HepG2 (cell line): Measurements from ENCODE around the gene C22orf31. TPM values are rescaled to one million over a fixed set of nuclear protein-coding genes. Genes with fewer than 3 reads are reported as not detected.

ENCODE experiments used
- ATAC-seq: fragments of 200-7000 bp; cut with Tn5 transposase; 3 replicates; pipeline ENCODE4 v1.9.1; 2020; ENCODE audit warnings: mild to moderate bottlenecking, moderate library complexity
- BruUV-seq: library from RNA; stranded (reverse); fragments of 400-500 nt; replicated peaks from 2 replicates; lab custom pipeline; 2021; lab: Mats Ljungman, UMichigan
- CTCF ChIA-PET: fragments of 300-600 bp; formaldehyde crosslinking; extraction: SDS; loops from one replicate; lab custom pipeline; 2021; ENCODE audit warnings: low total read pairs, inconsistent platforms, low intra/inter-chr PET ratio; lab: Yijun Ruan, JAX
- POLR2A ChIA-PET: fragments of 350-600 bp; sonication (Branson Sonifier 250); formaldehyde crosslinking; loops from one replicate; lab custom pipeline; 2020; ENCODE audit warnings: antibody characterized with exemption, inconsistent platforms; lab: Yijun Ruan, JAX
- DNase-seq: peaks from one replicate; pipeline ENCODE4 v3.0.0-alpha.2; 2015; ENCODE audit warnings: low spot score
- FAIRE-seq: peaks from 3 replicates; lab custom pipeline; 2011; peaks lifted over from hg19 to GRCh38; lab: Jason Lieb, UNC
- H2AFZ ChIP-seq: one replicate; pipeline ENCODE4 v1.6.1; 2011; ENCODE audit warnings: low read length, inconsistent platforms
- H3K27ac ChIP-seq: fragments of 300-600 bp; 3 replicates; pipeline ENCODE4 v1.8.0; 2011; ENCODE audit warnings: mixed run types, mild to moderate bottlenecking, mixed read lengths, low read length, inconsistent platforms; ENCODE audit not compliant: insufficient read depth; ENCODE audit errors: extremely low read length
- H3K27me3 ChIP-seq, 2 experiments: fragments of 200-600 bp in 1 of 2; 2 replicates in 1 of 2; 3 replicates in 1 of 2; pipeline versions ENCODE4 v1.6.0 to v1.8.0; 2011; ENCODE audit warnings: low read length in 2 of 2, mild to moderate bottlenecking in 2 of 2, moderate library complexity in 2 of 2, inconsistent platforms in 1 of 2; ENCODE audit not compliant: insufficient read depth in 2 of 2, control insufficient read depth in 1 of 2
- H3K36me3 ChIP-seq, 2 experiments: fragments of 200-600 bp in 1 of 2; replicated peaks in 1 of 2; 2 replicates in 1 of 2; 3 replicates in 1 of 2; pipeline versions ENCODE4 v1.5.1 to v1.8.0; 2011; ENCODE audit warnings: low read length in 2 of 2, inconsistent platforms in 1 of 2; ENCODE audit not compliant: insufficient read depth in 2 of 2, control insufficient read depth in 1 of 2
- H3K4me1 ChIP-seq: 2 replicates; pipeline ENCODE4 v1.5.1; 2012; ENCODE audit warnings: low read length, inconsistent platforms; ENCODE audit not compliant: insufficient read depth
- H3K4me2 ChIP-seq: 2 replicates; pipeline ENCODE4 v1.6.0; 2011; ENCODE audit warnings: low read depth, low read length, inconsistent platforms
- H3K4me3 ChIP-seq, 3 experiments: fragments of 200-600 bp in 1 of 3; sonication (generic), shearing (Covaris generic) in 1 of 3; replicated peaks in 1 of 3; 2 replicates each; pipeline ENCODE4 v1.5.1; 2011 to 2016; ENCODE audit warnings: low read length in 3 of 3, inconsistent platforms in 2 of 3, low read depth in 2 of 3, mild to moderate bottlenecking in 2 of 3, control low read depth in 1 of 3, mixed read lengths in 1 of 3; ENCODE audit not compliant: insufficient read depth in 1 of 3
- H3K79me2 ChIP-seq: one replicate; pipeline ENCODE4 v1.6.1; 2011; ENCODE audit warnings: low read length, inconsistent platforms; ENCODE audit not compliant: insufficient read depth
- H3K9ac ChIP-seq: 2 replicates; pipeline ENCODE4 v1.6.0; 2011; ENCODE audit warnings: mild to moderate bottlenecking, low read depth, low read length, inconsistent platforms; ENCODE audit not compliant: insufficient read depth
- H3K9me3 ChIP-seq: 2 replicates; pipeline ENCODE4 v1.5.1; 2012; ENCODE audit warnings: mild to moderate bottlenecking, low read length
- H4K20me1 ChIP-seq: 2 replicates; pipeline ENCODE4 v1.6.0; 2011; ENCODE audit warnings: inconsistent platforms, mild to moderate bottlenecking, low read length, moderate library complexity; ENCODE audit not compliant: insufficient read depth
- AGO2 ChIP-seq: fragments of 200-400 bp; formaldehyde crosslinking; optimal IDR thresholded peaks from 2 replicates; pipeline ENCODE3; 2017; ENCODE audit warnings: mild to moderate bottlenecking, low read depth, low read length, moderate library complexity
- FOXA1 ChIP-seq, 2 experiments: fragments of 450-650 bp in 1 of 2; sonication (generic) in 1 of 2; formaldehyde crosslinking in 1 of 2; IDR thresholded peaks; 2 replicates each; pipeline versions ENCODE4 v1.4.0 to v1.6.1; 2016 to 2020; ENCODE audit warnings: missing genetic modification reagents in 1 of 2
- GFI1 ChIP-seq: sonication (generic); formaldehyde crosslinking; IDR thresholded peaks from 2 replicates; pipeline ENCODE4 v1.5.0; 2020; ENCODE audit warnings: missing genetic modification reagents, mild to moderate bottlenecking, borderline replicate concordance
- HNF1A ChIP-seq, 2 experiments: sonication (generic) in 1 of 2; formaldehyde crosslinking in 1 of 2; IDR thresholded peaks; 2 replicates each; pipeline versions ENCODE4 v1.4.0 to v1.6.1; 2016 to 2020; ENCODE audit warnings: borderline replicate concordance in 1 of 2, low read depth in 1 of 2, mild to moderate bottlenecking in 1 of 2, missing genetic modification reagents in 1 of 2
- KLF15 ChIP-seq: sonication (generic); formaldehyde crosslinking; IDR thresholded peaks from 2 replicates; pipeline ENCODE4 v1.8.1; 2023; ENCODE audit warnings: borderline replicate concordance, mild to moderate bottlenecking, inconsistent platforms, missing genetic modification reagents, mixed read lengths
- POLR2A ChIP-seq, 2 experiments: IDR thresholded peaks; 2 replicates each; pipeline ENCODE4 v1.6.1; 2011; ENCODE audit warnings: low read depth in 2 of 2, low read length in 2 of 2, mild to moderate bottlenecking in 1 of 2, moderate library complexity in 1 of 2; ENCODE audit not compliant: insufficient read depth in 1 of 2
- RARA ChIP-seq: IDR thresholded peaks from 2 replicates; pipeline ENCODE4 v1.6.1; 2016; ENCODE audit warnings: missing genetic modification reagents, missing compliant biosample characterization
- TBL1XR1 ChIP-seq: fragments of 150-350 bp; IDR thresholded peaks from 2 replicates; pipeline ENCODE4 v1.6.1; 2014; ENCODE audit warnings: borderline replicate concordance, low read length; ENCODE audit not compliant: partially characterized antibody
- ZNF343 ChIP-seq: sonication (generic); formaldehyde crosslinking; IDR thresholded peaks from 2 replicates; pipeline ENCODE4 v1.4.0; 2020; ENCODE audit warnings: mild to moderate bottlenecking, missing genetic modification reagents
- ZNF878 ChIP-seq: sonication (generic); formaldehyde crosslinking; IDR thresholded peaks from 2 replicates; pipeline ENCODE4 v1.8.1; 2023; ENCODE audit warnings: mild to moderate bottlenecking, missing genetic modification reagents, moderate library complexity
- ZSCAN5A ChIP-seq: sonication (generic); formaldehyde crosslinking; IDR thresholded peaks from 2 replicates; pipeline ENCODE4 v1.8.0; 2022; ENCODE audit warnings: mild to moderate bottlenecking, missing genetic modification reagents, borderline replicate concordance
- WGBS: methylation state at CpG from one replicate; pipeline ENCODE4 v1.1.6; 2017; ENCODE audit warnings: low lambda C conversion rate; 5-methylcytosine and 5-hydroxymethylcytosine counted together
- in situ Hi-C: cut with HindIII; loops from 2 replicates; pipeline ENCODE4 v1.10.0; 2017; ENCODE audit warnings: low pct_unique_long_range_greater_than_20kb; ENCODE audit not compliant: extremely low pct_ligation_motif_present
- intact Hi-C: fragments of 100-400 bp; cut with micrococcal nuclease; formaldehyde crosslinking; loops from one replicate; pipeline ENCODE4 v1.10.0; 2022; ENCODE audit not compliant: unreplicated experiment
- polyA plus RNA-seq, 8 experiments: library from polyadenylated mRNA; depleted of rRNA in 3 of 8; stranded (reverse) in 7 of 8; unstranded in 1 of 8; fragments of >200 nt; fragmentation: Illumina TruSeq in 4 of 8; extraction: Trizol in 4 of 8; gene quantifications; 2 replicates each; pipeline versions ENCODE4 v1.2.1 to v1.2.3, GENCODE V29; 2011 to 2016; ENCODE audit warnings: low read depth in 4 of 8, missing spikeins in 1 of 8, mixed read lengths in 1 of 8; ENCODE audit not compliant: insufficient read depth in 1 of 8
- total RNA-seq, 5 experiments: library from RNA; depleted of rRNA; stranded (reverse); fragments of >200 nt; fragmentation: Illumina TruSeq; extraction: Trizol; gene quantifications; 2 replicates each; pipeline ENCODE4 v1.2.3, GENCODE V29; 2016; ENCODE audit warnings: low read depth in 1 of 5
- TF ChIP-seq, protein P1 (sequence below): sonication (generic); formaldehyde crosslinking; IDR thresholded peaks from 2 replicates; pipeline ENCODE4 v1.8.0; 2022; ENCODE audit warnings: missing genetic modification reagents, mild to moderate bottlenecking, moderate library complexity, borderline replicate concordance

The C22orf31 gene
- total and polyA plus RNA-seq, 2 of the 13 experiments (the other 11 are each of a cell fraction or from before 2014, with no cell fraction given) = not detected

- no peak for TF ChIP-seq HNF1A (IDR thresholded peaks at IDR 0.05; ENCODE audit: low read depth)
- TF ChIP-seq HNF1A (CRISPR knock-in tag; IDR thresholded peaks at IDR 0.05; ENCODE audit: borderline replicate concordance) = 0 out of 2 replicates have a peak, but pooled peaks have one; percentile 21
- no peak for TF ChIP-seq KLF15
- TF ChIP-seq AGO2 = peak; percentile 9
- no peak for TF ChIP-seq ZNF343 (CRISPR knock-in tag)
These were observed 24.2 kb downstream of the C22orf31 start (continued) for GRCh38 chr22:29037340-29037932.

- peaks cover 15 to 56% of the 10 kb centered on the region in 2 experiments for H3K36me3 ChIP-seq
- intact Hi-C loops (loop anchor here (5.0 kb wide), 1 partner anchor 145 kb away; no protein-coding TSS in a partner anchor), in situ Hi-C loops (loop anchor here (5.0 kb wide), 1 partner anchor 115 kb away; no protein-coding TSS in a partner anchor)
- 96% methylated on average over 2 of the region's 2 CpGs for WGBS
- H3K27me3 ChIP-seq = no peaks in the 10 kb centered on the region
- H3K4me1 ChIP-seq = peaks cover 98% of the 10 kb centered on the region
- ChIA-PET POLR2A (interaction anchor here (1.0 to 5.0 kb wide), 6 partner anchors 15 to 149 kb away, joined by 3 to 44 read pairs (median 10); partner anchors contain the start of gene ZNRF3), CTCF (no interaction called here)
- no peak overlapping the region for H3K9ac ChIP-seq
- no TSS peak for BruUV-seq
- H3K79me2 ChIP-seq = peaks cover 78% of the 10 kb centered on the region
- 0 out of 2 replicates have a peak overlapping the region, but pooled peaks have one; percentile 67 for H3K4me2 ChIP-seq
- H2AFZ ChIP-seq = no peak overlapping the region
- no peak for DNase-seq
- peak overlapping the region; percentile 88 for H3K27ac ChIP-seq
- no peak for ATAC-seq
- no peak overlapping the region for H3K4me3 ChIP-seq
- no peak for FAIRE-seq
- no peaks in the 10 kb centered on the region for H3K9me3 ChIP-seq
- TF ChIP-seq POLR2A (IDR thresholded peaks at IDR 0.05; ENCODE audit: insufficient read depth in 1 of 2, low read depth in 2 of 2, low read length in 2 of 2) (0 out of 4 replicates have a peak, but pooled peaks of 1 of the 2 experiments have one; percentile 6), ZSCAN5A (no peak), ZNF878 (CRISPR knock-in tag) (0 out of 2 replicates have a peak, but pooled peaks have one; percentile 31), GFI1 (CRISPR knock-in tag) (0 out of 2 replicates have a peak, but pooled peaks have one; percentile 34), FOXA1 (IDR thresholded peaks at IDR 0.05) (no peak), FOXA1 (CRISPR knock-in tag; IDR thresholded peaks at IDR 0.05) (0 out of 2 replicates have a peak, but pooled peaks have one; percentile 30), RARA (CRISPR knock-in tag) (0 out of 2 replicates have a peak, but pooled peaks have one; percentile 1), TBL1XR1 (no peak)
- TF ChIP-seq, protein P1, sequence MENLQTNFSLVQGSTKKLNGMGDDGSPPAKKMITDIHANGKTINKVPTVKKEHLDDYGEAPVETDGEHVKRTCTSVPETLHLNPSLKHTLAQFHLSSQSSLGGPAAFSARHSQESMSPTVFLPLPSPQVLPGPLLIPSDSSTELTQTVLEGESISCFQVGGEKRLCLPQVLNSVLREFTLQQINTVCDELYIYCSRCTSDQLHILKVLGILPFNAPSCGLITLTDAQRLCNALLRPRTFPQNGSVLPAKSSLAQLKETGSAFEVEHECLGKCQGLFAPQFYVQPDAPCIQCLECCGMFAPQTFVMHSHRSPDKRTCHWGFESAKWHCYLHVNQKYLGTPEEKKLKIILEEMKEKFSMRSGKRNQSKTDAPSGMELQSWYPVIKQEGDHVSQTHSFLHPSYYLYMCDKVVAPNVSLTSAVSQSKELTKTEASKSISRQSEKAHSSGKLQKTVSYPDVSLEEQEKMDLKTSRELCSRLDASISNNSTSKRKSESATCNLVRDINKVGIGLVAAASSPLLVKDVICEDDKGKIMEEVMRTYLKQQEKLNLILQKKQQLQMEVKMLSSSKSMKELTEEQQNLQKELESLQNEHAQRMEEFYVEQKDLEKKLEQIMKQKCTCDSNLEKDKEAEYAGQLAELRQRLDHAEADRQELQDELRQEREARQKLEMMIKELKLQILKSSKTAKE = 0 out of 2 replicates have a peak, but pooled peaks have one; percentile 2
- H4K20me1 ChIP-seq = no peaks in the 10 kb centered on the region
These were observed 29.0 kb downstream of the C22orf31 start for GRCh38 chr22:29032584-29032983.
